ENCODE data around the gene ADAMTSL1.

The ADAMTSL1 gene, protein sequence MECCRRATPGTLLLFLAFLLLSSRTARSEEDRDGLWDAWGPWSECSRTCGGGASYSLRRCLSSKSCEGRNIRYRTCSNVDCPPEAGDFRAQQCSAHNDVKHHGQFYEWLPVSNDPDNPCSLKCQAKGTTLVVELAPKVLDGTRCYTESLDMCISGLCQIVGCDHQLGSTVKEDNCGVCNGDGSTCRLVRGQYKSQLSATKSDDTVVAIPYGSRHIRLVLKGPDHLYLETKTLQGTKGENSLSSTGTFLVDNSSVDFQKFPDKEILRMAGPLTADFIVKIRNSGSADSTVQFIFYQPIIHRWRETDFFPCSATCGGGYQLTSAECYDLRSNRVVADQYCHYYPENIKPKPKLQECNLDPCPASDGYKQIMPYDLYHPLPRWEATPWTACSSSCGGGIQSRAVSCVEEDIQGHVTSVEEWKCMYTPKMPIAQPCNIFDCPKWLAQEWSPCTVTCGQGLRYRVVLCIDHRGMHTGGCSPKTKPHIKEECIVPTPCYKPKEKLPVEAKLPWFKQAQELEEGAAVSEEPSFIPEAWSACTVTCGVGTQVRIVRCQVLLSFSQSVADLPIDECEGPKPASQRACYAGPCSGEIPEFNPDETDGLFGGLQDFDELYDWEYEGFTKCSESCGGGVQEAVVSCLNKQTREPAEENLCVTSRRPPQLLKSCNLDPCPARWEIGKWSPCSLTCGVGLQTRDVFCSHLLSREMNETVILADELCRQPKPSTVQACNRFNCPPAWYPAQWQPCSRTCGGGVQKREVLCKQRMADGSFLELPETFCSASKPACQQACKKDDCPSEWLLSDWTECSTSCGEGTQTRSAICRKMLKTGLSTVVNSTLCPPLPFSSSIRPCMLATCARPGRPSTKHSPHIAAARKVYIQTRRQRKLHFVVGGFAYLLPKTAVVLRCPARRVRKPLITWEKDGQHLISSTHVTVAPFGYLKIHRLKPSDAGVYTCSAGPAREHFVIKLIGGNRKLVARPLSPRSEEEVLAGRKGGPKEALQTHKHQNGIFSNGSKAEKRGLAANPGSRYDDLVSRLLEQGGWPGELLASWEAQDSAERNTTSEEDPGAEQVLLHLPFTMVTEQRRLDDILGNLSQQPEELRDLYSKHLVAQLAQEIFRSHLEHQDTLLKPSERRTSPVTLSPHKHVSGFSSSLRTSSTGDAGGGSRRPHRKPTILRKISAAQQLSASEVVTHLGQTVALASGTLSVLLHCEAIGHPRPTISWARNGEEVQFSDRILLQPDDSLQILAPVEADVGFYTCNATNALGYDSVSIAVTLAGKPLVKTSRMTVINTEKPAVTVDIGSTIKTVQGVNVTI (N-terminal part only)

GRCh38 chr9:18473652-18474279 lies at the start of gene ADAMTSL1:
Gene ADAMTSL1 (plus strand): TSS chr9:18474153. CDS start chr9:18474233, 80 bp downstream.
- FAIRE-seq = no peak

DNA sequence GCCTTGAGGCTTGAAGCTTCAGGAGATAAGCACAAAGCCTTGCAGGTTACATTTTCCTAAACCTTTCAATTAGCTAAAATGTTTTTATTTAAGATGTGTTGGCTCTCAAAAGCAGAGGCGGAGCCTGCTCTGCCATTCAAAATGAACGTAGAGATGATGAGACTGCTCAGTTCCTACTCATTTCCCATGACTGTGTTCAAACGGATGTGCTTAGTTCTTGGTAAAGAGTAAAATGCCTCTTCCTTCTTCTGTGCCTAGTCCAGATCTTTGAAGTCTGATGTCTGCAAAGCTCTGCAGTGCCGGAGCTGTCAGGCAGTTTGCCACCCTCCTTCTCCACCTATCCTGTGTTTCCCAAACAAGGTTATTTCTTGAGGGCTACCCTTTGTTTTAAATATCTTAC lies 46.3 kb upstream of the ADAMTSL1 start:
- no peak for FAIRE-seq

DNA sequence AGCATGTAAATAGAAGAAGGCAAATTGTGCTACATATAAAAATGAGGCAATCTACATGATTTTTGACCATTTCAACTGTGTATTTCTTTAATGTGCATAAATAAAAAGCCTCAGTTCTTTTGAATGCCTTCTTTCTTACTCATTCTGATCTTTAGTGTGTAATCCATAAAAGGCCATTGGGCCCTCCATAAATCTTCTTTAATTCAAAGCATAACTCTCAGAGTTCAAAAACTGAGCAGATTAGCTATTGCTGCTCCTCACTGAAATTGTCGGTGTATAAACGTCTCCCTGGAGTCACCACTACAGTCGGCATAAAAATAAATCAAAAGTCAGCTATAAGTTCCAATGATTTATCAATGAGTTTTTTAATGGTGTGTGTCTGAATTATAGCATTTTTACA lies 45.3 kb upstream of the ADAMTSL1 start:
- FAIRE-seq = no peak

GRCh38 chr9:18429070-18429469 lies 44.9 kb upstream of the ADAMTSL1 start:
- FAIRE-seq = no peak

GRCh38 chr9:18433620-18434019 lies 40.3 kb upstream of the ADAMTSL1 start:
- FAIRE-seq = no peak

- no peak for FAIRE-seq
These were observed 36.4 kb upstream of the ADAMTSL1 start for GRCh38 chr9:18437315-18438201.

- FAIRE-seq = no peak
These were observed 35.5 kb upstream of the ADAMTSL1 start for GRCh38 chr9:18438300-18438925.

GRCh38 chr9:18438951-18439350 lies 35.0 kb upstream of the ADAMTSL1 start:
- no peak for FAIRE-seq

DNA sequence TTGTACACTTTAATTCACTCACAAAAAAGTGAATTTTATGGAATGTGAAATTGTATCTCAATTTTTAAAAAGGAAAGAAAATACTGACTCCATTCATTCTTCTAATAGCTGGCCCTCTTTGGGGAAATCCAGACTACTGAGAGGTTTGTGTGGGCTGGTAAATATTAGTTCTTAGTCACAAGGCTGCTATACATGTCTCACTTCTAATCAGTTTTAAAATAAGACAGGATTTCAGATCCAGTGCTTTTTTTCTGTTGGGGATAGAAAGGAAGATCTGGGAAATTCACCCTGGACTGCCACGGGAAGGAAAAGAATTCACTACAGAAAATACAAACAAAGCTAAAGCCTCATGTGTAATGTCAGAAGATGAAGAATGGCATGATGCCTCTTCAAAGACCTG lies 32.7 kb upstream of the ADAMTSL1 start:
- FAIRE-seq = no peak

- no peak for FAIRE-seq
These were observed 31.1 kb upstream of the ADAMTSL1 start for GRCh38 chr9:18442629-18443491.

DNA sequence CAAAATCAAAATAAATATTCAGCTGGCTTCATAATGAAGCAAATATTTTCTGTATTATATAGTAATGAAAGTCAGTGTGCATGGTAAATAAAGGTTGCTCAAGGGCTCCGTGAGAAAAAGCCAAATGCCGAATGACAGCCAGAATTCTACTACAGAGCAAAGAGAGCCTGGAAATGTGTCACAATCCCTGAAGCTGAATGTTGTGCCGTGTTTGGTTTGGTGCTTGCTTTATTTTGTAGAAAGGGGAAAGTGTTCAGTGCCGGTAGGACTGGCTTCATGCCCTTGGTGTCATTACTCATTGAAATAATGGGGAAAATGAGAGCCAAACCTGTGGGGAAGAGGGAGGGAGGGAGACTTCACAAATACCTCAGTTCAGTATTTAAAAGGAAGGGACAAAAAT lies 26.8 kb upstream of the ADAMTSL1 start:
- no peak for FAIRE-seq

GRCh38 chr9:18447541-18447940 lies 26.4 kb upstream of the ADAMTSL1 start:
- no peak for FAIRE-seq

DNA sequence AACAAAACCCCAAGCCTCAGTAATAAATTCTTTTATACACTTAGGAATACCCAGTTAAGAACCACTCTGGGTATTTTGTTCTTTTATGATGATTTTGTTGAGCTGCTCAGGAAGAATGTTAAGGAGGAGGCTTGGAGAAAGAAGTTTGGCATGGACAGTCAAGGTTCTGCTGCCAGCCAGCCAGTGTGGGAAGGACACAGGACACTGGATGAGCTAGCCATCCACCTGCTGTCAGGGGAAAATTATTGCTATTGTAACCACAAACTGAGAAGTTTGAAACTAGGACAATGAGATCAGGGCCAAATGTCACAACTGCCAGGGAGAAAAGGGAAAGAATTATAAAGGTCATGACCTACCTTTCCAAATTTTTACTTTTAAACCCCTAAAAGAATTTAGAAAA lies 25.9 kb upstream of the ADAMTSL1 start:
- no peak for FAIRE-seq

DNA sequence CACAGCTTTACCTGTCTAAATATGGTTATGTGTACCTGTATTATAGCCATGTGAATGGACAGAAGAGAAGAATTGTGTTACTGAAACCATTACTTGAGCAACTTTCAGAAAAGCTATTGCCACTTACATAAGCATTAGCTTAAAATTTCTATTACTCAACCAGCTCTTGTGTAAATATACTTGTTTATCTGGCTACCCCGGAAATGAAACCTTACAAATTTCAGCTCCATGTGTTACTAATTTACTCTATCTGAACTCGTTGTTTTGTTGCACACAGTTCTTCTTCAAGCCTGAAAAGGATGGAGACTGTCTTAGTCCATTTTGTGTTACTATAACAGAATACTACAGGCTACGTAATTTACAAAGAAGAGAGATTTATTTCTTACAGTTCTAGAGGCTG lies 22.5 kb upstream of the ADAMTSL1 start:
- no peak for FAIRE-seq

DNA sequence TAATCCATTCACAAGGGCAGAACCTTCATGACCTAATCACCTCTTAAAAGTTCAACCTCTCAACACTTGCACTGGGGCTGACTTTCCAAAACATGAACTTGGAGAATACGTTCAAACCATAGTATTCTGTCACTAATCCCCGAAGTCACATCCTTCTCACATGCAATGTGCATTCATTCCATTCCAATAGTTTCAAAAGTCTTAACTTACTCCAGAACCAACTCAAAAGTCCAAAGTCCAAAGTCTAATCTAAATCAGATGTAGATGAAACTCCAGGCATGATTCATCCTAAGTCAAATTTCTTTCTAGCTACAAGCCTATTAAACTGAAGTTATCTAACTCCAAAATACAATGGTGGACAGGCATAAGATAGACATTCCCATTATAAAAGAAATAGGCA lies 21.7 kb upstream of the ADAMTSL1 start:
- FAIRE-seq = no peak

DNA sequence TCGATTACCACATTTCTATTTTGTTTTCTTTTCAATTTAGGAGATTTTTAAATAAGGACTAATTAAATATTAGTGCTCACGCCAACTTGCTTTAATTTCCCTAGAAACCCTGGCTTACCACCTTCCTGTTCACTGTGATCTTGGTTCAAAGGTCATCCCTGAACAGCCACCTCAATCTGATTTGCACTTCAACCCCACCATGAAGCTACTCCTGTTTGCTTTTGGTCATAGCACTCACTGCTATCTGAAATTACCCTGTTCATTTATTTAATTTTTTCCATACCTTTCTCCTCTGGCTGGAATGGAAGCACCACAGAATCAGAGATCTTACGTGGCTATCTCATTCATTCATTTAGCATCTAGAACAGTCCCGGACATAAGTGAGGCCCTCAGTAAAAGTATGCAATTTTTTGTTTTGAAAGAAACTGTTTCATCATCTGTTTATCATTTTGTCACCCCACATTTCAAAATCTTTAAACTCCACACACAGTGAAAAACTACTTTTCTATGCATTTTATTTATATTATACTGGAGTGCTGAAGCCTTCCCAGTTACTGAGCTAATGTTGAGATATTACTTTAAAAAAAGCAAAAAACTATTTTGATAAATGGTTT lies 17.2 kb upstream of the ADAMTSL1 start:
- FAIRE-seq = no peak

DNA sequence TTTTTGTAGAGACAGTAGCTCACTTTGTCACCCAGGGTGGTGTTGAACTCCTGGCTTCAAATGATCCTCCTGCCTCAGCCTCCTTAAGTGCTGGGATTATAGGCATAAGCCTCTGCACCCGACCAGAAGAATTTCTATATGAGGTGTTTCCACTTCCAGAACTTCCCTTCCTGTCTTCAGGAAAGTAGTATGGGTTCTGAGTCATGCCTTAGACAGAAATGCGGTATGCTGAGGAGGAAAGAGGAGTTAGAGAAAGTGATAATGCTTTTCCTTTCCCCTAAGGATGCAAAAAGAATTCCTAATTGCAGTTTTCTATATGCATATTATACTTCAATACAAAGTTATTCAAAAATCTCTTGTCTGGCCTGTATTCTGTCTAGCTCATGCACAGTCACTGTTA lies 16.4 kb upstream of the ADAMTSL1 start:
- no peak for FAIRE-seq

DNA sequence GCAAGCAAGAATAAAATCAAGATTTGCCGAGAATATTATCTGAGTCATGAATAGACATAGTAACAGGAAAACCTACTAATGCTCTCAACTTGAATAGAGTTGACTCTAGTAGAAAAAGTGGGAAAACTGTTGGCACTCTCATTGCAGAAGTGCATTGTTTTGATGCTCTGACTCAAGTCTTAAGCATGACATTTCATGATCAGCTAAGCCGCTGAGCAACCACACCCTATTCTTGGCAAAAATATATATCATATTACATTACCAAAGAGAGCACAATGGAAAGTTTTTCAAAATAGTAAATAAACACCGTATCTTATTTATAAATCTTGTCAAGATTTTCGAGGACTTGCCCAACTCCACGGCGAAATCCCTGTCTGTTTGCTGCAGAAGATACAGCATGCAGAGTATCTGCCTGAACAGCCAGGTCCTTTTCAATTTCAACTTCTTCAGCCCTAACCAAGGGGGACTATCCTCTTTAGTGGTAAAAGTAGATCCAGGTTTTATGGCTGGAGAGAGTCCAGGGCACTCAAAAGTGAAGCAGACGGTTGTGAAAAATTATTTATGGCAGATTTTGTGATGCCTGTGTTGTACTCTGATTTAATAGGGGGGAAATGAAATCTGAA lies 13.9 kb upstream of the ADAMTSL1 start:
- FAIRE-seq = no peak

- no peak for FAIRE-seq
These were observed 12.5 kb upstream of the ADAMTSL1 start for GRCh38 chr9:18461496-18461895.

Data from islet of Langerhans (tissue), 1 donor.